SKM-1 treated with dmso at 0.1 percent for 144 hours (cell line): ENCODE measurements around the gene GLUL.

Source experiments
- DNase-seq: peaks from one replicate; lab custom pipeline; 2025; ENCODE audit not compliant: unreplicated experiment; lab: John Stamatoyannopoulos, UW

GLUL gene

DNA sequence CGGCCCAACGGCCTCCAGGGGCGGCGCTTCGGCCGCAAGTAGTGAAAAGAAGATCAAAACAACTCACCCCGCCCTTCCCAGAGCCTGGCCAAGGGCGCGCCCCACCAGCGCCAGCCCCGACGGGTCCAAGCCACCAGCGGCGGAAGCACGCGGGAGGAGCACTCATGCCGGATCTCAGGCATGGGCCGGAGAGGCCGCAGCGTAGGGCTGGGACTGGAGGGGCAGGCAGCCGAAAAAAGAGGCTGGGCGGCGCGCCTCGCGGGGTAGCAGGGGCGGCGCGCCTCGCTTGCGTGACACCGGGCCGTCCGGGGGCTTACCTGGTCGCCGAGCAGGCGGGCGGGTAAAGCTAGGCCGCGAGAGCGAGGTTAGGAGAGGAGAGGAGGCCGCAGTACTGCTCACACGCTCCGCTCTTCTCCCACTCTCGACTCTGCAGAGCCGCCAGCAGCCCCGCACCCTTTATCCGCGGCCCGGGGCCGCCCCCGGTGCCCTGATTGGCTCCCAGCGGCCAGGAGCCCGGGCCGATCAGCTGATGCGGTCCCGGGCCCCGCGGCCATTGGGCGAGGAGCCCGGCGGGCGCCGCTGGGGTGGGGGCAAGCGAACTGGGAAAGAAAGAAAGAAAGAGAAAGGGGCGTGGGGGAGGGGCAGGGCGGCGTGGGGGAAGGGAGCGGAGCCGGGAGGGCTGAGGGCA lies at the start of gene GLUL:
TSS of gene GLUL (minus strand) at position 429 of the 688 bp plus-strand sequence. CDS start 3,053 bp downstream, outside the sequence.
- peak; percentile 87 for DNase-seq

- DNase-seq = no peak
Measured at GRCh38 chr1:182438326-182438725, 46.7 kb upstream of the GLUL start.

- no peak for DNase-seq
Measured at GRCh38 chr1:182433580-182433979, 42.0 kb upstream of the GLUL start.

DNA sequence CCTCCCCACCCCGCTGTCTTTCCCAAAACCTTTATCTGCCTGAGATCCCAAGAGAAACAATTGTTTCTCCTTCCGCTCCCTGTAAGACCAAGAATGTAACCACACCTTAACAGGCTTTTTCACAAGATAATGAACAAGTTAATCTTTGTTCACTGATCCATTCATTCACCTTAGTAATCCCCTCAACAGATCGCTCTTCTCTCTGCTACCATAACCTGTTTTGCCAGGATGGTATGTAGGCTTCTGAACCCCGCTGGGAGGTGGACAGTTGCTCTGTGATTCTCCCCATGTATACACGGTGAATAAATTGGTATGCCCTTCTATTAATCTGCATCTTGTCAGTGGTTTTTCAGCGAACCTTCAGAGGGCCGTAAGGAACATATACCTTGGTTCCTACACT lies 39.7 kb upstream of the GLUL start:
- DNase-seq = no peak

- peak; percentile 82 for DNase-seq
Measured at GRCh38 chr1:182430263-182431068, 38.9 kb upstream of the GLUL start.

DNA sequence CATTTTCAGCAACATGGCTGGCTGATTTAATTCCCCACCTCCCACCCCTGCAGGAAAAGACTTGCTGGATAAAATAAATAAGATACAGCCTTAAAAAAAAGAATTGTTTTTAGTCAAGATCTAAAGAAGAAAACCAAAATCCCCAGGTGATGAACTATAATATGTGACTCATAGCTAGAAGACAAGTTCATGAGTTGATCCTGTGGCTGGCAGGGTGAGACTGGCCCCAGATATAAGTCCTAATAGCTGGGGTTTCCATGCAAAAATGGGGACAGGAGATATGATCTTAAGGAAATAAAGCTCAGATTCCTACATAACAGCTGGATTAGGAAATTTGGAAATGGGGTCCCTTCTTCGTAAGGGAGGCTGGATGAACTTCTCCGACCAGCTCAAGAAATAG lies 36.5 kb upstream of the GLUL start:
- no peak for DNase-seq

- no peak for DNase-seq
Measured at GRCh38 chr1:182426442-182427430, 35.1 kb upstream of the GLUL start.

- no peak for DNase-seq
Measured at GRCh38 chr1:182415789-182416188, 24.2 kb upstream of the GLUL start.

DNA sequence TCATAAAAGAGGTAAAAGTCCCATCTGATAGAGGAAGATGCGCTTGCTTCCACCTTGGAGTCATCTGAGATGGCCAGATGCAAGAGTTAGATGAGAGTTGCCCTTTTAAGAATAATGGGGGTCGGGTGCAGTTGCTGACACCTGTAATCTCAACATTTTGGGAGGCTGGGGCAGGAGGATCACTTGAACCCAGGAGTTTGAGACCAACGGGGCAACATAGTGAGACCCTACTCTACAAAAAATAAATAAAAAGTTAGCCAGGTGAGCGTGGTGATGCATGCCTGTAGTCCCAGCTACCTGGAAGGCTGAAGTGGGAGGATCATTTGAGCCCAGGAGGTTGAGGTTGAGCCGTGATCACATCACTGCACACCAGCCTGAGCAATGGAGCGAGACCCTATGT lies 22.4 kb upstream of the GLUL start:
- no peak for DNase-seq

- no peak for DNase-seq
Measured at GRCh38 chr1:182413486-182413885, 21.9 kb upstream of the GLUL start.

DNA sequence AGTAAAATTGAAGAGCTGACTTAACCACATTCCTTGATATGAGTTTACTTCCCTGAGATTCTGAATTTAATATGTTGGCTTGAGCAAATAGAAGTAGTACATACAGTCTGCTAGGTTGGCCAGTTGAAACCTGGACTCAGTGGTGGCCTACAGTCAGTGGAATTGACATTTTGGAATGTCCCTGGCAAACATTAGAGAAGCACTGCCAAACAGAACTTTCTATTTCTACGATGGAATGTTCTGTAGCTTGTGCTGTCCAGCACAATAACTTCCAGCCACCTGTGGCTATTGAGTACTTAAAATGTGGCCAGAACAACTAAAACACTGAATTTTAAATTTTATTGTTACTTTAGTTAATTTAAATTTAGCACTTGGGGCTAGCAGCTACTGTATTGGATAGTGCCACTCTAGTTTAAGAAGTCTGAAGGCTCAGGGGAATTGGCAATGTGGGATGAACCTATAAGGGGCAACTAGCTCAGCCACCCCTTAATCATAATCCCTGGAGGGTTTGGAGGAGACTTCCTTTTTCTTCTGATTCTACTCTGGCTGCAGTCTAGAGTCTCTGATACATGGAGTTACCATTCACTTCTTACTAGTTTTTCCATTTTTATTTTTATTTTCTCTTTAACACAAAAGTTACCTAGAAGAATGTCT lies 19.2 kb upstream of the GLUL start:
- DNase-seq = no peak

DNA sequence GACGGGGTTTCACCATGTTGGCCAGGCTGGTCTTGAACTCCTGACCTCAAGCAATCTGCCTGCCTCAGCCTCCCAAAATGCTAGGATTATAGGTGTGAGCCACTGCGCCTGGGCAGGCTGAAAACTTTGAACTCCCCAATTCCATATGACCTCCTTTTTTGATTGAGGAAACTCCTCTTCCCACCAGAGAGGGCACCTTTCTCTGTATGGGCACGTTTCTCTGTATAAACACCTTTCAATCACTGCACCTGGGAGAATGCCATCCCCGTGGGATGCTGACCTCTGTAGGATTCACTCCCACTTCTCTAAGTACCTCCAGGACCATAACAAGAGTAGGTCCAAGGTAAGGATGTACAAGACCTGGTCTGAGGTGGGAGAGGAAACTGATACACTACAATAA lies 18.5 kb upstream of the GLUL start:
- no peak for DNase-seq

DNA sequence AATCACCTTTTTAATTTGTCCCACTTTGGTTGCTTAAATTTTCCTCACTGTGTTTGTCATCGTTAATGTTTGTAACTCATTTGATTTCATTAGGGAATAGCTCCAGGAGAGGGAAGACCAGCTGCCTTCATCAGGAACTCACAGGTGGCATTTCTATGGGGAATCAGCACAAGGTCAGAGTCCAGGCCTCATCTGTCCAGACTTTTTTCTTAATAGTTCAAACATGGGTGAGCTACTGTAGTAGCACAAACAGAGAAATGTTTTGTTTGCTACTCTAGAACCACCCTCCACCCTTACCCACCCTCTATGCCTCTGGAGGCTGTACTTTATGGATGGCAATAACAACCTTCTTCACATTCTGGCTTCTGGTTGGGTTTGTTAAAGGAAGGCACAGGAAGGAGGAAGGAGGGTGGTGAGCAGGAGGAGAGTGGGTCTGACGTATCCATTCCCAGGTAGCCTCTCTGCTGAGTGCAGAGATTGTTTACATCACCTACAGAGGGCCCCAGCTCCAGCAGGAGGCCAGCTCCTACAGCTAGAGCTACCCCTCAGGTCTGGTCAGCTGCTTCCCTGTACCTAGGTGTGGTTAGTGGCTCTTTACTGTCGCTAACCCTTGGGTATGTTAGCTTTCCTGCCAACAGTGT lies 17.0 kb upstream of the GLUL start:
- DNase-seq = no peak

DNA sequence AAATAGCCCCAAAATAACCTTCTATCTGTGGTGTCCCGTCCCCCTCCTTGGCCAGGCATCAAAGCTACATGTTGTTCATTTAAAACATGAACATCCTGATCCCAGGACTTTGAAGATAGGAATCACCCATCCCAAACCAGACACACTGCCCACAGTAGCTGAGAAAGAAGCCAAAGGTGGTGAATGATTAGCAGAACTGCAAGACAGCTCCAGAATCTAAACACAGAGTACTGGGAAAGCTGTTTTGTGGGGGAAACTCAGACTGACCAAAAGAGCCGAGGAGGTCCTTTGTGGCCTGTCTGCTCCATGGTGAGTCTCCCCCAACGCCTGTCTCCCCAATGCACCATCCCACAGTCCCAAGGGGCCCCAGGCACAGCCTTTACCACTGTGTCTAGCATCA lies 16.1 kb upstream of the GLUL start:
- DNase-seq = no peak

GRCh38 chr1:182406012-182406411 lies 14.4 kb upstream of the GLUL start:
- DNase-seq = no peak

DNA sequence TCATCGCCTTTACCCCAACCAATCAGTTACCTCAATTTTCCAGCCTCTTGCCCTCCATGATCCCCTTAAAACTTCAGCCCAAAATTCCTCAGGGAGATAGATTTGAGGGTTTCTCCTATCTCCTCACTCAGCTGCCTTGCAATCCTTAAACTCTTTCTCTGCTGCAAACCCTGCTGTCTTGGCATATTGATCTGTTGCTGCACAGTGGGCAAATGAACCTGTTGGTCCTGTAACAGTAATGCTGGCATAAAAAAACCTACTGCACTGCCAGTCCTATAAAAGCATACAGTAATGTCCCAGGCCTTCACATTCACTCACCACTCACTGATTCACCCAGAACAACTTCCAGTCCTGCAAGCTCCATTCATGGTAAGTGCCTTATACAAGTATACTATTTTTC lies 14.0 kb upstream of the GLUL start:
- no peak for DNase-seq

DNA sequence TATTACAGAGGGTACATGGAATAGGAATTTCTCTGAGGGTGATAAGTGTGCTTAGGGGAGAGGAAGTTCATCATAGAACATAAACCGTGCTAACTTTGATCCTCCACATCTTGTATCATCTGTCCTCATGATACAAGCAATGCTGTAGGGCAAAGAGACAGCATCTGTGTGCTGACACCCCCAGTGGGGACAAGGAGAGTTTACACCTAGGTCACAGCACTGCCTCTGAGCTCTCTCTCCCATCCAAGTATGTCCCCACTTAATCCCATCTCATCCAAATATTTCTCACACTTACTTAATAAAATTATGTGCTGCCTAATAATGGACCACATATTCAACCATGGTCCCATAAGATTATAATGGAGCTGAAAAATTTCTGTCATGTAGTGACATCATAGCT lies 13.2 kb upstream of the GLUL start:
- peak; percentile 27 for DNase-seq

GRCh38 chr1:182400567-182400966 lies 9.0 kb upstream of the GLUL start, which contains the start of gene TEDDM1:
TEDDM1 (minus strand) TSS chr1:182400667; CDS start chr1:182400485, 182 bp downstream.
- DNase-seq = no peak

GRCh38 chr1:182397653-182398393 lies 6.2 kb upstream of the GLUL start:
- DNase-seq = peak; percentile 29

DNA sequence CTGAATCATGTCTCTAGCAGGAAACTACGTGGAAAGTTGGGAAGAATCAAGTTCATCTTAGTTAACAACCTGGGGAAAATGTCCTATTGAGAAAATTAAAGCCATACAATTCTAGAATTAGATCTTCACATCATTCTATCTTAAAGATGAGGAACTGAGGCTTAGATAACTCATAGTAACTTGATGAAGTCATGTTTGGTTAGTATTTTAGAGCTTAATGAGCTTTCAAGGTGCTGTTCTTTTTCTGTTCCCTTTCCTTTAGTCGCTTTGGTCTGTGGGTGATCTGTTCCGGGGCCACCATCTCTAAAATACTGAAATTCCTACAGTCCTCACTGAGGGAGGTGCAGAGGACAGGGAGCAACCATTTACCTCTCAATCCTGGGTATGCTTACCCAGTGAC lies 4.3 kb upstream of the GLUL start:
- DNase-seq = no peak
